Loucy (cell line): Measurements from ENCODE around the gene MGAT5B.

Experiments
- H2AFZ ChIP-seq: fragments of 200-600 bp; sonication (generic); 2 replicates; pipeline ENCODE4 v1.6.0; 2016; ENCODE audit warnings: antibody characterized with exemption, mild to moderate bottlenecking, low read length, moderate library complexity
- H3F3A ChIP-seq: fragments of 200-600 bp; 2 replicates; pipeline ENCODE4 v1.6.0; 2016; ENCODE audit warnings: antibody characterized with exemption, low read depth, mild to moderate bottlenecking
- H3K27me3 ChIP-seq: fragments of 200-600 bp; sonication (generic); 2 replicates; pipeline ENCODE4 v1.6.1; 2014; ENCODE audit warnings: low read length, mild to moderate bottlenecking; ENCODE audit not compliant: insufficient read depth, poor library complexity, severe bottlenecking
- H3K36me3 ChIP-seq: fragments of 200-600 bp; sonication (generic); 2 replicates; pipeline ENCODE4 v1.6.1; 2016; ENCODE audit warnings: low read length; ENCODE audit not compliant: insufficient read depth
- H3K4me1 ChIP-seq: fragments of 200-600 bp; sonication (generic); 2 replicates; pipeline ENCODE4 v1.5.1; 2014; ENCODE audit warnings: low read length, mild to moderate bottlenecking; ENCODE audit not compliant: insufficient read depth, poor library complexity, severe bottlenecking
- H3K4me2 ChIP-seq: fragments of 200-600 bp; sonication (generic); 2 replicates; pipeline ENCODE4 v1.6.0; 2014; ENCODE audit warnings: antibody characterized with exemption, low read length, low read depth, mild to moderate bottlenecking; ENCODE audit not compliant: poor library complexity, severe bottlenecking
- H3K4me3 ChIP-seq: fragments of 200-600 bp; sonication (generic); 2 replicates; pipeline ENCODE4 v1.5.1; 2014; ENCODE audit warnings: low read length, mild to moderate bottlenecking, mixed read lengths; ENCODE audit not compliant: poor library complexity, severe bottlenecking
- H3K79me2 ChIP-seq: fragments of 200-600 bp; sonication (generic); 2 replicates; pipeline ENCODE4 v1.6.1; 2014; ENCODE audit warnings: low read length; ENCODE audit not compliant: insufficient read depth
- H3K9ac ChIP-seq: fragments of 200-600 bp; sonication (generic); 2 replicates; pipeline ENCODE4 v1.6.0; 2014; ENCODE audit warnings: mild to moderate bottlenecking, low read depth, low read length, moderate library complexity; ENCODE audit not compliant: poor library complexity, severe bottlenecking
- H3K9me2 ChIP-seq: fragments of 200-600 bp; sonication (generic); replicated peaks from 2 replicates; pipeline ENCODE4 v1.6.1; 2016; ENCODE audit warnings: low read depth, low read length, mixed read lengths
- H3K9me3 ChIP-seq: fragments of 200-600 bp; sonication (generic); 2 replicates; pipeline ENCODE4 v1.6.1; 2014; ENCODE audit warnings: mild to moderate bottlenecking, antibody characterized with exemption, low read length, low read depth; ENCODE audit not compliant: insufficient read depth
- H4K20me1 ChIP-seq: fragments of 200-600 bp; sonication (generic); 2 replicates; pipeline ENCODE4 v1.6.0; 2014; ENCODE audit warnings: antibody characterized with exemption, low read length, mild to moderate bottlenecking; ENCODE audit not compliant: insufficient read depth, poor library complexity, severe bottlenecking
- EZH2phosphoT487 ChIP-seq: fragments of 200-600 bp; IDR thresholded peaks from 2 replicates; pipeline ENCODE4 v1.6.1; 2018; ENCODE audit warnings: antibody characterized with exemption, mild to moderate bottlenecking, moderate library complexity, borderline replicate concordance
- TF ChIP-seq, protein P1 (sequence below): fragments of 200-600 bp; sonication (generic); conservative IDR thresholded peaks from 2 replicates; pipeline ENCODE4 v1.5.1; 2014; ENCODE audit warnings: mild to moderate bottlenecking, antibody characterized with exemption, low read length

The MGAT5B gene

DNA sequence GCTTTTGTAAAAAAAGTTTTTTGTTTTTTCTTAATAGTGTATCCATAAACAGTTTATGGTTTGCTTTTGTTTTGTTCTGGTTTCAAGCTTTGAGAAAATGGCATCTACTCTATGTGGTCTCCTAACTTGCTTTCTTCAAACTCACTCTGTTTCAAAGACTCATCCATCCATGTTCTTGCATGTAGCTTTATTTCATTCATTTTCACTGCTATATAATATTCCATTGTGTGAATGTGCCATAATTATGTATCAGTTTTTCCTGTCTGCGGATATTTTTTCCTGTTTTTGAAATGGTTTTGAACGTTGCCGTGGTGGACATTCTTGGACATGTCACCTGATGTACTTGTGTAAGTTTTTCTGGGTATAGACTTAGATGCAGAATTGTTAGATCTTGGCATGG, 39.1 kb downstream of the MGAT5B start:
- Histone ChIP-seq H2AFZ (no peak overlapping the region), H3K27me3 (no peaks in the 10 kb centered on the region), H3K4me2 (no peak overlapping the region), H3K9ac (no peak overlapping the region), H3K79me2 (no peaks in the 10 kb centered on the region), H3K9me3 (no peaks in the 10 kb centered on the region), H3K4me3 (no peak overlapping the region), H4K20me1 (no peaks in the 10 kb centered on the region), H3K36me3 (no peaks in the 10 kb centered on the region), H3F3A (no peaks in the 10 kb centered on the region), H3K4me1 (no peaks in the 10 kb centered on the region), H3K9me2 (no peaks in the 10 kb centered on the region)
- TF ChIP-seq, protein P1, sequence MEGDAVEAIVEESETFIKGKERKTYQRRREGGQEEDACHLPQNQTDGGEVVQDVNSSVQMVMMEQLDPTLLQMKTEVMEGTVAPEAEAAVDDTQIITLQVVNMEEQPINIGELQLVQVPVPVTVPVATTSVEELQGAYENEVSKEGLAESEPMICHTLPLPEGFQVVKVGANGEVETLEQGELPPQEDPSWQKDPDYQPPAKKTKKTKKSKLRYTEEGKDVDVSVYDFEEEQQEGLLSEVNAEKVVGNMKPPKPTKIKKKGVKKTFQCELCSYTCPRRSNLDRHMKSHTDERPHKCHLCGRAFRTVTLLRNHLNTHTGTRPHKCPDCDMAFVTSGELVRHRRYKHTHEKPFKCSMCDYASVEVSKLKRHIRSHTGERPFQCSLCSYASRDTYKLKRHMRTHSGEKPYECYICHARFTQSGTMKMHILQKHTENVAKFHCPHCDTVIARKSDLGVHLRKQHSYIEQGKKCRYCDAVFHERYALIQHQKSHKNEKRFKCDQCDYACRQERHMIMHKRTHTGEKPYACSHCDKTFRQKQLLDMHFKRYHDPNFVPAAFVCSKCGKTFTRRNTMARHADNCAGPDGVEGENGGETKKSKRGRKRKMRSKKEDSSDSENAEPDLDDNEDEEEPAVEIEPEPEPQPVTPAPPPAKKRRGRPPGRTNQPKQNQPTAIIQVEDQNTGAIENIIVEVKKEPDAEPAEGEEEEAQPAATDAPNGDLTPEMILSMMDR, result no peak
- TF ChIP-seq EZH2phosphoT487, result no peak

DNA sequence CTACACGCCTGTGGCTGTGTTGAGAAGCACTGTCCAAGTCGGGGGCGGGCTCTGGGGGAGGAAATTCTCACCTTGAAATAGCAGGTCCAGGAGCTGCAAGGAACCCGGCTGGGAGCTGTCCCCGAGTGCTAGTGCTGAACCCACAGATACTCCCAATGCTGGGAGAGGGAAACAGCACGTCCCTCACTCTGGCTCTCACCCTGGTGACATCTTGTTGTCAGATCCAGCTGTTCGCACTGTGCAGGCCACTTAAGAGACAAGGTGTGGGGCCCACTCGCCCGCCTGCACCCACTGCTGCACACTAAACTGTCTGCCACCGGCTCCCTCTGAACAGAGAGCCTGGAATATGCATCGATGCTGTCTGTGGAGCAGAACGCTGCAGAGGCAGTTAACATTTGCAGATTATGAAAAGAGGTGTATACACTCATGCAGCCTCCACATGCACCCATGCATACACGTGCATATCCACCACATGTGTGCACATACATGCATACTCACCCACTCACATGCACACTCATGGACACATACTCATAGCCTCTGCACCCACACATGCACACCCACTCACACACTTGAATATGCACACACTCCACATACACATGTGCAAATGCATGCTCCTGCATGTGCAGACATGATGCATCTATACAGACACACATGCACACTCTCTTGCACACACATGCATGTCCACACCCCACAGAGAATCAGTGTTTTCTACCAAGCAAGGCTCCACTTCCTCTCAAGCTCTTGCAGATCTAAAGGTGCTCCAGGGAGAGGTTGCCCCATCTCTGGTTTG, 42.0 kb downstream of the MGAT5B start:
- Histone ChIP-seq H2AFZ (no peak overlapping the region), H3K4me2 (no peak overlapping the region), H3K9me2 (no peaks in the 10 kb centered on the region), H3F3A (no peaks in the 10 kb centered on the region), H3K4me3 (no peak overlapping the region), H3K36me3 (no peaks in the 10 kb centered on the region), H3K4me1 (no peaks in the 10 kb centered on the region), H3K79me2 (no peaks in the 10 kb centered on the region), H4K20me1 (no peaks in the 10 kb centered on the region), H3K27me3 (no peaks in the 10 kb centered on the region), H3K9ac (no peak overlapping the region), H3K9me3 (no peaks in the 10 kb centered on the region)
- TF ChIP-seq EZH2phosphoT487, result no peak
- TF ChIP-seq, protein P1, result no peak

- Histone ChIP-seq H4K20me1 (no peaks in the 10 kb centered on the region), H2AFZ (no peak overlapping the region), H3K9me2 (no peaks in the 10 kb centered on the region), H3K4me3 (no peak overlapping the region), H3K9ac (no peak overlapping the region), H3K36me3 (no peaks in the 10 kb centered on the region), H3K79me2 (no peaks in the 10 kb centered on the region), H3F3A (no peaks in the 10 kb centered on the region), H3K27me3 (no peaks in the 10 kb centered on the region), H3K4me1 (no peaks in the 10 kb centered on the region), H3K9me3 (no peaks in the 10 kb centered on the region), H3K4me2 (no peak overlapping the region)
- TF ChIP-seq, protein P1, result no peak
- no peak for TF ChIP-seq EZH2phosphoT487
Measured at GRCh38 chr17:76911299-76912017, 43.3 kb downstream of the MGAT5B start.
